C4-2B (cell line): Measurements from ENCODE around the gene SP5.

Experiments used
- ZFX ChIP-seq: fragments of 450-650 bp; IDR thresholded peaks from 2 replicates; pipeline ENCODE4 v1.6.1; 2017
- TF ChIP-seq, protein P1 (sequence below): fragments of 450-650 bp; conservative IDR thresholded peaks from 2 replicates; pipeline ENCODE4 v1.5.1; 2017; ENCODE audit warnings: mild to moderate bottlenecking

DNA sequence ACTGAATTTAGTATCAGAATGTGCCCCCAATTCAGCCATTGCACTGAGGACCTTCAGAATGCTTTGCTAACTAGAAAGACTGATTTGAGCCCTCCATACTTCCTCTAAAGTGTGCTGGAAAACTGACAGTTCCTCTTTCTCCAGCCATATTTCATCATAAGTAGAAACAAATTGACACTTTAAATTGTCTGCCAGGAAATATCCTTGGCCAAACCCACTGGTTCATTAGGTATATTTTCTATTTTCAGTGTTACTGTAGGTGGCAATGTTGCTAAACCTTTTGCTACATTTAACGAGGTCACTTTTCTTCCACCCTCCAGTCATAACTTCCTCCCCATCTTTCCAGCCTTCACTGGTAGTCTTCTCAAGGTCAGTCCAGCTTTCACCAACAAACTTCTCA is 21.5 kb downstream of the SP5 start:
- TF ChIP-seq, protein P1, sequence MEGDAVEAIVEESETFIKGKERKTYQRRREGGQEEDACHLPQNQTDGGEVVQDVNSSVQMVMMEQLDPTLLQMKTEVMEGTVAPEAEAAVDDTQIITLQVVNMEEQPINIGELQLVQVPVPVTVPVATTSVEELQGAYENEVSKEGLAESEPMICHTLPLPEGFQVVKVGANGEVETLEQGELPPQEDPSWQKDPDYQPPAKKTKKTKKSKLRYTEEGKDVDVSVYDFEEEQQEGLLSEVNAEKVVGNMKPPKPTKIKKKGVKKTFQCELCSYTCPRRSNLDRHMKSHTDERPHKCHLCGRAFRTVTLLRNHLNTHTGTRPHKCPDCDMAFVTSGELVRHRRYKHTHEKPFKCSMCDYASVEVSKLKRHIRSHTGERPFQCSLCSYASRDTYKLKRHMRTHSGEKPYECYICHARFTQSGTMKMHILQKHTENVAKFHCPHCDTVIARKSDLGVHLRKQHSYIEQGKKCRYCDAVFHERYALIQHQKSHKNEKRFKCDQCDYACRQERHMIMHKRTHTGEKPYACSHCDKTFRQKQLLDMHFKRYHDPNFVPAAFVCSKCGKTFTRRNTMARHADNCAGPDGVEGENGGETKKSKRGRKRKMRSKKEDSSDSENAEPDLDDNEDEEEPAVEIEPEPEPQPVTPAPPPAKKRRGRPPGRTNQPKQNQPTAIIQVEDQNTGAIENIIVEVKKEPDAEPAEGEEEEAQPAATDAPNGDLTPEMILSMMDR: no peak; the same call in 1 of the 2 replicates
- no peak for TF ChIP-seq ZFX
